HCT116 (cell line): ENCODE data around the gene PNLIP. TPM values are rescaled to one million over a fixed set of nuclear protein-coding genes. Genes with fewer than 3 reads are reported as not detected.

Experiments used
- ATAC-seq: fragments of 200-7000 bp; cut with Tn5 transposase; 2 replicates; pipeline ENCODE4 v1.9.1; 2020; ENCODE audit warnings: mild to moderate bottlenecking, moderate library complexity
- BruUV-seq: library from RNA; stranded (reverse); fragments of 400-500 nt; replicated peaks from 2 replicates; lab custom pipeline; 2021; lab: Mats Ljungman, UMichigan
- CTCF ChIA-PET: fragments of 300-600 bp; sonication (Branson Sonifier 250); formaldehyde crosslinking; loops from one replicate; lab custom pipeline; 2021; ENCODE audit warnings: antibody characterized with exemption; lab: Charles Lee
- POLR2A ChIA-PET: fragments of 300-600, 350-600 bp; sonication (Branson Sonifier 250); formaldehyde crosslinking; loops from one replicate; lab custom pipeline; 2021; ENCODE audit warnings: antibody characterized with exemption; lab: Charles Lee
- RAD21 ChIA-PET, 2 experiments: fragments of 300-600 bp; sonication (Branson Sonifier 250); formaldehyde crosslinking; loops; one replicate each; lab custom pipeline; 2023; ENCODE audit warnings: low total read pairs in 2 of 2; ENCODE audit not compliant: uncharacterized antibody in 2 of 2, unreplicated experiment in 2 of 2, low non-redundant PET in 1 of 2; lab: Charles Lee
- DNase-seq: peaks from one replicate; pipeline ENCODE4 v3.0.0-alpha.2; 2010; ENCODE audit warnings: low read depth, low spot score
- H2AFZ ChIP-seq: fragments of 200-600 bp; shearing (Covaris generic), sonication (generic); 2 replicates; pipeline ENCODE4 v1.6.1; 2017; ENCODE audit warnings: low read depth, mixed run types, mixed read lengths, antibody characterized with exemption, low read length; ENCODE audit not compliant: poor library complexity, severe bottlenecking
- H3K27ac ChIP-seq: 2 replicates; pipeline ENCODE4 v1.5.1; 2012; ENCODE audit warnings: low read depth, low read length
- H3K27me3 ChIP-seq: fragments of 200-600 bp; sonication (generic); 2 replicates; pipeline ENCODE4 v1.6.1; 2016; ENCODE audit warnings: mixed run types, low read length, mixed read lengths; ENCODE audit not compliant: insufficient read depth
- H3K36me3 ChIP-seq, 2 experiments: fragments of 200-500 bp in 1 of 2; fragments of 200-600 bp in 1 of 2; sonication (Bioruptor generic) in 1 of 2; sonication (generic) in 1 of 2; 2 replicates each; pipeline versions ENCODE4 v1.5.1 to v1.6.1; 2014 to 2016; ENCODE audit warnings: low read length in 2 of 2, inconsistent platforms in 1 of 2, mixed read lengths in 1 of 2, mixed run types in 1 of 2; ENCODE audit not compliant: insufficient read depth in 2 of 2, control insufficient read depth in 1 of 2
- H3K4me1 ChIP-seq, 2 experiments: fragments of 200-600 bp in 1 of 2; sonication (generic) in 1 of 2; 2 replicates each; pipeline versions ENCODE4 v1.5.1 to v1.6.1; 2012 to 2017; ENCODE audit warnings: low read length in 2 of 2, inconsistent platforms in 1 of 2, mild to moderate bottlenecking in 1 of 2, mixed read lengths in 1 of 2, mixed run types in 1 of 2, moderate library complexity in 1 of 2; ENCODE audit not compliant: insufficient read depth in 2 of 2, control insufficient read depth in 1 of 2
- H3K4me2 ChIP-seq: fragments of 200-600 bp; sonication (generic); 2 replicates; pipeline ENCODE4 v1.6.1; 2017; ENCODE audit warnings: mixed run types, low read length, mixed read lengths
- H3K4me3 ChIP-seq, 2 experiments: fragments of 200-600 bp in 1 of 2; sonication (generic) in 1 of 2; replicated peaks in 1 of 2; 2 replicates each; pipeline ENCODE4 v1.5.1; 2011 to 2016; ENCODE audit warnings: low read length in 2 of 2, control low read depth in 1 of 2, low read depth in 1 of 2, mild to moderate bottlenecking in 1 of 2, mixed read lengths in 1 of 2, mixed run types in 1 of 2
- H3K79me2 ChIP-seq: fragments of 200-600 bp; sonication (generic); 2 replicates; pipeline ENCODE4 v1.6.1; 2017; ENCODE audit warnings: mild to moderate bottlenecking, mixed run types, low read length, moderate library complexity, mixed read lengths; ENCODE audit not compliant: insufficient read depth
- H3K9ac ChIP-seq: fragments of 200-600 bp; sonication (generic); 2 replicates; pipeline ENCODE4 v1.6.1; 2016; ENCODE audit warnings: low read length, mixed read lengths
- H3K9me2 ChIP-seq: fragments of 200-600 bp; sonication (generic), shearing (Covaris generic); 2 replicates; pipeline ENCODE4 v1.6.1; 2017; ENCODE audit warnings: mixed run types, mild to moderate bottlenecking, moderate library complexity; ENCODE audit not compliant: insufficient read depth
- H3K9me3 ChIP-seq, 2 experiments: fragments of 200-500 bp in 1 of 2; fragments of 200-600 bp in 1 of 2; sonication (Bioruptor generic) in 1 of 2; sonication (generic) in 1 of 2; 2 replicates each; pipeline ENCODE4 v1.6.1; 2014 to 2017; ENCODE audit warnings: low read length in 2 of 2, mixed read lengths in 2 of 2, inconsistent platforms in 1 of 2, low read depth in 1 of 2, mild to moderate bottlenecking in 1 of 2, mixed run types in 1 of 2, moderate library complexity in 1 of 2; ENCODE audit not compliant: control insufficient read depth in 1 of 2, insufficient read depth in 1 of 2
- H4K20me1 ChIP-seq: fragments of 200-600 bp; sonication (generic), shearing (Covaris generic); 2 replicates; pipeline ENCODE4 v1.6.1; 2017; ENCODE audit warnings: mixed run types, mild to moderate bottlenecking, moderate library complexity; ENCODE audit not compliant: insufficient read depth
- CBX3 ChIP-seq: IDR thresholded peaks from 2 replicates; pipeline ENCODE4 v1.6.1; 2012; ENCODE audit warnings: low read depth
- CEBPB ChIP-seq: IDR thresholded peaks from 2 replicates; pipeline ENCODE4 v1.6.1; 2012; ENCODE audit warnings: low read depth
- ELF1 ChIP-seq: IDR thresholded peaks from 2 replicates; pipeline ENCODE4 v1.6.1; 2012; ENCODE audit warnings: low read depth, borderline replicate concordance
- EZH2 ChIP-seq: fragments of 200-600 bp; sonication (generic); IDR thresholded peaks from 2 replicates; pipeline ENCODE4 v1.6.1; 2017; ENCODE audit warnings: antibody characterized with exemption, mixed run types
- EZH2phosphoT487 ChIP-seq: fragments of 200-600 bp; IDR thresholded peaks from 2 replicates; pipeline ENCODE4 v1.6.1; 2018; ENCODE audit warnings: antibody characterized with exemption, borderline replicate concordance
- FOSL1 ChIP-seq: IDR thresholded peaks from 2 replicates; pipeline ENCODE4 v1.6.1; 2012; ENCODE audit warnings: low read depth
- JUND ChIP-seq: IDR thresholded peaks from 2 replicates; pipeline ENCODE4 v1.6.1; 2012
- POLR2A ChIP-seq: IDR thresholded peaks from 2 replicates; pipeline ENCODE4 v1.7.0; 2011; ENCODE audit warnings: borderline replicate concordance; ENCODE audit not compliant: insufficient read depth, insufficient read length; ENCODE audit errors: extremely low read depth
- POLR2AphosphoS5 ChIP-seq: IDR thresholded peaks from 2 replicates; pipeline ENCODE4 v1.6.1; 2011; ENCODE audit warnings: mild to moderate bottlenecking, low read depth, low read length, moderate library complexity
- RAD21 ChIP-seq: IDR thresholded peaks from 2 replicates; pipeline ENCODE4 v1.6.1; 2012; ENCODE audit warnings: low read depth, mild to moderate bottlenecking
- SIN3A ChIP-seq: IDR thresholded peaks from 2 replicates; pipeline ENCODE4 v1.6.1; 2012; ENCODE audit warnings: low read depth
- SP1 ChIP-seq: IDR thresholded peaks from 2 replicates; pipeline ENCODE4 v1.6.1; 2012; ENCODE audit warnings: low read depth
- SRF ChIP-seq: IDR thresholded peaks from 2 replicates; pipeline ENCODE4 v1.6.1; 2012; ENCODE audit warnings: low read depth
- TCF7L2 ChIP-seq: IDR thresholded peaks from 2 replicates; pipeline ENCODE4 v1.7.0; 2011; ENCODE audit warnings: borderline replicate concordance, inconsistent platforms; ENCODE audit not compliant: insufficient read depth, insufficient read length; ENCODE audit errors: extremely low read depth
- YY1 ChIP-seq: IDR thresholded peaks from 2 replicates; pipeline ENCODE4 v1.6.1; 2011; ENCODE audit warnings: low read length, low read depth, moderate library complexity, mild to moderate bottlenecking; ENCODE audit not compliant: insufficient replicate concordance; ENCODE audit errors: extremely low read depth
- ZFX ChIP-seq: fragments of 450-650 bp; IDR thresholded peaks from 2 replicates; pipeline ENCODE4 v1.6.1; 2017
- ZNF274 ChIP-seq: fragments of 200-500 bp; sonication (Bioruptor generic); IDR thresholded peaks from 2 replicates; pipeline ENCODE4 v1.6.1; 2014; ENCODE audit warnings: mild to moderate bottlenecking, low read depth, low read length, inconsistent platforms
- intact Hi-C: fragments of 100-400 bp; cut with micrococcal nuclease; formaldehyde crosslinking; loops from 2 replicates; pipeline ENCODE4 v1.10.0; 2022
- total RNA-seq: library from RNA; stranded (reverse); gene quantifications from one replicate; pipeline ENCODE4 v1.2.1, GENCODE V29; 2021; ENCODE audit not compliant: unreplicated experiment
- TF ChIP-seq, protein P1 (sequence below), 3 experiments: fragments of 200-600 bp in 1 of 3; sonication (generic) in 1 of 3; IDR thresholded peaks in 2 of 3; conservative IDR thresholded peaks in 1 of 3; 2 replicates each; pipeline ENCODE4 v1.5.1; 2012 to 2017; ENCODE audit warnings: low read depth in 2 of 3, low read length in 2 of 3, antibody characterized with exemption in 1 of 3, borderline replicate concordance in 1 of 3, control low read depth in 1 of 3, mild to moderate bottlenecking in 1 of 3, mixed read lengths in 1 of 3, mixed run types in 1 of 3, moderate library complexity in 1 of 3; ENCODE audit not compliant: insufficient read depth in 1 of 3
- TF ChIP-seq, protein P2 (sequence below): IDR thresholded peaks from 2 replicates; pipeline ENCODE4 v1.6.1; 2011; ENCODE audit warnings: mild to moderate bottlenecking, low read length, moderate library complexity; ENCODE audit not compliant: insufficient replicate concordance; ENCODE audit errors: extremely low read depth
- TF ChIP-seq, protein P3 (sequence below): IDR thresholded peaks from 2 replicates; pipeline ENCODE4 v1.6.1; 2012

PNLIP gene
- total RNA-seq, 1 experiment from 2014 or later = 1.3 TPM

DNA sequence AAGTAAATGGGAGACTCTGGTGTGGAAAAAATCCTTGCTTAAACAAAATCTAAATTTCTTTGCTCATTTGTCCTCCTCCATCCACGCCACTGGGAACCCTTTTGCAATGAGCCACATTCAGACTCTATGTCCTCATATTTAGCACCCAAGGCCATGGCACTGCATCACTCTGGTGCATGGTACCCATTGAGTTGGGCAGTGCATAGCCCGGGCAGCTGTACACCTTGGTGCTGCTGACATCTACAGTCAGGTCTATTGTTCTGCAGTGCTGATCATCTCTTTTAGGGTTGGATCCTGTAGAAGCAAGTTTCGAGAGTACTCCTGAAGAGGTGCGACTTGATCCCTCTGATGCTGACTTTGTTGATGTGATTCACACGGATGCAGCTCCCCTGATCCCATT is 51.8 kb downstream of the PNLIP start:
- Histone ChIP-seq H3K4me1 (no peaks in the 10 kb centered on the region), H3K9ac (no peak overlapping the region), H3K9me3 (no peaks in the 10 kb centered on the region), H3K36me3 (no peaks in the 10 kb centered on the region), H3K4me3 (no peak overlapping the region), H4K20me1 (no peaks in the 10 kb centered on the region), H3K79me2 (no peaks in the 10 kb centered on the region), H3K9me2 (no peaks in the 10 kb centered on the region), H3K27ac (no peak overlapping the region), H2AFZ (no peak overlapping the region), H3K27me3 (peaks cover 50% of the 10 kb centered on the region), H3K4me2 (no peak overlapping the region)
- TF ChIP-seq RAD21 = peak; percentile 24; the same call in 1 of the 2 replicates
- TF ChIP-seq JUND = no peak
- ChIA-PET RAD21 (no interaction called here), CTCF (no interaction called here), POLR2A (no interaction called here)
- intact Hi-C loops = no loop called here
- DNase-seq (no peak), ATAC-seq (no peak)
- BruUV-seq = no TSS peak

DNA sequence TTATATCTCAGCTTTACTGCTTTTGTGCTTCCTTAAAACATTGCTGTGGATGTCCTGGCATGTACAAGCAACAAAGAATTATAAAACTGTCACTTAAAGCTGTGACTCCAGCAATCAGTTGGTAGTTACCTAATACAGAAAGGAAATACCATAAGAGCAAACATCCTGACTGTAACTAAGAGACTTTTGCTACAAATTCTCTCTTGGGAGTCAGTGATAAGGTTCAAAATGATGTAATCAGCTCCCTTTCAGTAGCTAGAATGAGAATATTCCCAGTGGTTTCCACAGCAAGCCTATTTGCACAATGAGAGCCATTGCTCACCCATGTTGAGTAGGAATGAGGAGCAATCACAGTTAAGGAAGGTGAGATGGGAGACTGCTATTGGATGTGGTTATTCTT is 52.6 kb downstream of the PNLIP start:
- Histone ChIP-seq H3K9me3 (no peaks in the 10 kb centered on the region), H3K4me3 (no peak overlapping the region), H3K9me2 (no peaks in the 10 kb centered on the region), H3K79me2 (no peaks in the 10 kb centered on the region), H3K27ac (no peak overlapping the region), H2AFZ (no peak overlapping the region), H3K4me2 (no peak overlapping the region), H3K36me3 (no peaks in the 10 kb centered on the region), H3K27me3 (peaks cover 50% of the 10 kb centered on the region), H3K4me1 (no peaks in the 10 kb centered on the region), H3K9ac (no peak overlapping the region), H4K20me1 (no peaks in the 10 kb centered on the region)
- TF ChIP-seq POLR2AphosphoS5 = no peak
- no peak for TF ChIP-seq YY1
- no peak for TF ChIP-seq CEBPB
- no peak for TF ChIP-seq TCF7L2
- TF ChIP-seq FOSL1 = no peak
- TF ChIP-seq EZH2phosphoT487 = no peak
- TF ChIP-seq, protein P1, sequence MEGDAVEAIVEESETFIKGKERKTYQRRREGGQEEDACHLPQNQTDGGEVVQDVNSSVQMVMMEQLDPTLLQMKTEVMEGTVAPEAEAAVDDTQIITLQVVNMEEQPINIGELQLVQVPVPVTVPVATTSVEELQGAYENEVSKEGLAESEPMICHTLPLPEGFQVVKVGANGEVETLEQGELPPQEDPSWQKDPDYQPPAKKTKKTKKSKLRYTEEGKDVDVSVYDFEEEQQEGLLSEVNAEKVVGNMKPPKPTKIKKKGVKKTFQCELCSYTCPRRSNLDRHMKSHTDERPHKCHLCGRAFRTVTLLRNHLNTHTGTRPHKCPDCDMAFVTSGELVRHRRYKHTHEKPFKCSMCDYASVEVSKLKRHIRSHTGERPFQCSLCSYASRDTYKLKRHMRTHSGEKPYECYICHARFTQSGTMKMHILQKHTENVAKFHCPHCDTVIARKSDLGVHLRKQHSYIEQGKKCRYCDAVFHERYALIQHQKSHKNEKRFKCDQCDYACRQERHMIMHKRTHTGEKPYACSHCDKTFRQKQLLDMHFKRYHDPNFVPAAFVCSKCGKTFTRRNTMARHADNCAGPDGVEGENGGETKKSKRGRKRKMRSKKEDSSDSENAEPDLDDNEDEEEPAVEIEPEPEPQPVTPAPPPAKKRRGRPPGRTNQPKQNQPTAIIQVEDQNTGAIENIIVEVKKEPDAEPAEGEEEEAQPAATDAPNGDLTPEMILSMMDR (IDR thresholded peaks at IDR 0.05 in 2 of 3, conservative IDR thresholded peaks at IDR 0.05 in 1 of 3; ENCODE audit: borderline replicate concordance in 1 of 3, insufficient read depth in 1 of 3, low read depth in 2 of 3, low read length in 2 of 3) = no peak
- no peak for TF ChIP-seq ZNF274
- no peak for TF ChIP-seq SRF
- no peak for TF ChIP-seq JUND
- no peak for TF ChIP-seq CBX3
- TF ChIP-seq SIN3A = no peak
- TF ChIP-seq EZH2 = no peak
- TF ChIP-seq SP1 = no peak
- TF ChIP-seq, protein P2, sequence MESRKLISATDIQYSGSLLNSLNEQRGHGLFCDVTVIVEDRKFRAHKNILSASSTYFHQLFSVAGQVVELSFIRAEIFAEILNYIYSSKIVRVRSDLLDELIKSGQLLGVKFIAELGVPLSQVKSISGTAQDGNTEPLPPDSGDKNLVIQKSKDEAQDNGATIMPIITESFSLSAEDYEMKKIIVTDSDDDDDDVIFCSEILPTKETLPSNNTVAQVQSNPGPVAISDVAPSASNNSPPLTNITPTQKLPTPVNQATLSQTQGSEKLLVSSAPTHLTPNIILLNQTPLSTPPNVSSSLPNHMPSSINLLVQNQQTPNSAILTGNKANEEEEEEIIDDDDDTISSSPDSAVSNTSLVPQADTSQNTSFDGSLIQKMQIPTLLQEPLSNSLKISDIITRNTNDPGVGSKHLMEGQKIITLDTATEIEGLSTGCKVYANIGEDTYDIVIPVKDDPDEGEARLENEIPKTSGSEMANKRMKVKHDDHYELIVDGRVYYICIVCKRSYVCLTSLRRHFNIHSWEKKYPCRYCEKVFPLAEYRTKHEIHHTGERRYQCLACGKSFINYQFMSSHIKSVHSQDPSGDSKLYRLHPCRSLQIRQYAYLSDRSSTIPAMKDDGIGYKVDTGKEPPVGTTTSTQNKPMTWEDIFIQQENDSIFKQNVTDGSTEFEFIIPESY = no peak
- TF ChIP-seq ZFX = no peak
- TF ChIP-seq ELF1 = no peak
- no peak for TF ChIP-seq POLR2A
- TF ChIP-seq, protein P3, sequence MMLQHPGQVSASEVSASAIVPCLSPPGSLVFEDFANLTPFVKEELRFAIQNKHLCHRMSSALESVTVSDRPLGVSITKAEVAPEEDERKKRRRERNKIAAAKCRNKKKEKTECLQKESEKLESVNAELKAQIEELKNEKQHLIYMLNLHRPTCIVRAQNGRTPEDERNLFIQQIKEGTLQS = no peak
- POLR2A ChIA-PET = no interaction called here
- DNase-seq (no peak), ATAC-seq (no peak)
- BruUV-seq = no TSS peak
- CTCF ChIA-PET = no interaction called here
- RAD21 ChIA-PET = no interaction called here
- intact Hi-C loops = no loop called here
